Measurements from ENCODE around the gene DEPDC1. TPM values are rescaled to one million over a fixed set of nuclear protein-coding genes. Genes with fewer than 3 reads are reported as not detected.

DEPDC1 gene
- polyA plus RNA-seq, 3 donors: 14.0 to 16.1 (median 14.3) TPM

Other genes starting within 250 kb of the DEPDC1 start
- under 1 TPM; 0.09 to 0.10 (median 0.09) TPM for gene RPE65, start 47.1 kb downstream of the DEPDC1 start, polyA plus RNA-seq (ENCODE audit: insufficient read length in 3 of 3)

Data from renal pelvis (tissue), 3 donors.